Measurements from ENCODE around the gene NXNL1. TPM values are rescaled to one million over a fixed set of nuclear protein-coding genes. Genes with fewer than 3 reads are reported as not detected.
"Not testable (repeated sequence)": the region's sequence is repeated elsewhere in the genome, so short reads cannot be mapped to it uniquely, and the experiment has no call there.

NXNL1 gene
- total RNA-seq, 4 donors from 2014 or later: not detected

DNA sequence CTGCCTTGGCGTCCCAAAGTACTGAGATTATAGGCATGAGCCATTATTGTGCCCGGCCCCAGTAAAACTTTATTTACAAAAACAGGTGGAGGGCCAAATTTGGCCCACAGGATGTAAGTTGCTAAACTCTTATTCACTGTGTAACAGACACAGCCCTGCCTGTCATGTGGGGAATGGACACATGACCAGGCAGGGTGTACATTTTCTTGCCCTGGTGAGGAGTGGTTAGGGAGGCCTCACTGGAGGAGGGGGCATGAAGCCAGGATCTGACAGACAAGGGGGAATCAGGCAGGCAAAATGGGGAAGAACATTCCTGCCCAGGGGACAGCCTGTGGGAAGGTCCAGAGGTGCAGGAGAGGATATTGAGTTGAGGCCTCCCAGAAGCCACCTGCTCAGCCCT is 43.3 kb upstream of the NXNL1 start:
- Histone ChIP-seq H3K27ac (no peak overlapping the region), H3K4me3 (no peak overlapping the region), H3K4me1 (peaks cover 0 to 5% of the 10 kb centered on the region in 2 donors), H3K27me3 (no peaks in the 10 kb centered on the region), H3K36me3 (no peaks in the 10 kb centered on the region), H3K9me3 (no peaks in the 10 kb centered on the region)
- intact Hi-C loops (cut with DNase I; ENCODE audit: low total_unique reads): no loop called here
- no peak for DNase-seq
- TF ChIP-seq, protein P1, sequence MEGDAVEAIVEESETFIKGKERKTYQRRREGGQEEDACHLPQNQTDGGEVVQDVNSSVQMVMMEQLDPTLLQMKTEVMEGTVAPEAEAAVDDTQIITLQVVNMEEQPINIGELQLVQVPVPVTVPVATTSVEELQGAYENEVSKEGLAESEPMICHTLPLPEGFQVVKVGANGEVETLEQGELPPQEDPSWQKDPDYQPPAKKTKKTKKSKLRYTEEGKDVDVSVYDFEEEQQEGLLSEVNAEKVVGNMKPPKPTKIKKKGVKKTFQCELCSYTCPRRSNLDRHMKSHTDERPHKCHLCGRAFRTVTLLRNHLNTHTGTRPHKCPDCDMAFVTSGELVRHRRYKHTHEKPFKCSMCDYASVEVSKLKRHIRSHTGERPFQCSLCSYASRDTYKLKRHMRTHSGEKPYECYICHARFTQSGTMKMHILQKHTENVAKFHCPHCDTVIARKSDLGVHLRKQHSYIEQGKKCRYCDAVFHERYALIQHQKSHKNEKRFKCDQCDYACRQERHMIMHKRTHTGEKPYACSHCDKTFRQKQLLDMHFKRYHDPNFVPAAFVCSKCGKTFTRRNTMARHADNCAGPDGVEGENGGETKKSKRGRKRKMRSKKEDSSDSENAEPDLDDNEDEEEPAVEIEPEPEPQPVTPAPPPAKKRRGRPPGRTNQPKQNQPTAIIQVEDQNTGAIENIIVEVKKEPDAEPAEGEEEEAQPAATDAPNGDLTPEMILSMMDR (IDR thresholded peaks at IDR 0.05): no peak
- TF ChIP-seq POLR2A (IDR thresholded peaks at IDR 0.05): no peak

DNA sequence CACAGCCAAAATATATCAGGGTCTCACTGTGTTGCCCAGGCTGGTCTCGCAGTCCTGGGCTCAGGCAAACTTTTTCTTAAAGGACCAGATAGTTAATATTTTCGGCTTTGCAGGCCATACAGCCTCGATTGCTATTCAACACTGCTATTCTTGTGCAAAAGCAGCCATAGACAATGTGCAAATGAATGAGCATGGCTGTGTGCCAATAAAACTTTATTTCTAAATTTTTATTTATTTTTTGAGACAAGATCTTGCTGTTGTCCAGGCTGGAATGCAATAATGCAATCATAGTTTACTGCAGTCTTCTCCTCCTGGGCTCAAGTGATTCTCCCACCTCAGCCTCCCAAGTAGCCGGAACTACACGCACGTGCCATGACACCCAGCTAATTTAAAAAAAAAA is 42.5 kb upstream of the NXNL1 start:
- H3K27me3 ChIP-seq: no peaks in the 10 kb centered on the region
- intact Hi-C loops (cut with DNase I; ENCODE audit: low total_unique reads): no loop called here
- H3K36me3 ChIP-seq: no peaks in the 10 kb centered on the region
- H3K9me3 ChIP-seq: no peaks in the 10 kb centered on the region
- H3K4me1 ChIP-seq: peaks cover 0 to 5% of the 10 kb centered on the region in 2 donors
- no peak overlapping the region for H3K27ac ChIP-seq
- H3K4me3 ChIP-seq: no peak overlapping the region
- no peak for DNase-seq
- TF ChIP-seq POLR2A (IDR thresholded peaks at IDR 0.05): no peak
- TF ChIP-seq, protein P1 (IDR thresholded peaks at IDR 0.05): no peak

DNA sequence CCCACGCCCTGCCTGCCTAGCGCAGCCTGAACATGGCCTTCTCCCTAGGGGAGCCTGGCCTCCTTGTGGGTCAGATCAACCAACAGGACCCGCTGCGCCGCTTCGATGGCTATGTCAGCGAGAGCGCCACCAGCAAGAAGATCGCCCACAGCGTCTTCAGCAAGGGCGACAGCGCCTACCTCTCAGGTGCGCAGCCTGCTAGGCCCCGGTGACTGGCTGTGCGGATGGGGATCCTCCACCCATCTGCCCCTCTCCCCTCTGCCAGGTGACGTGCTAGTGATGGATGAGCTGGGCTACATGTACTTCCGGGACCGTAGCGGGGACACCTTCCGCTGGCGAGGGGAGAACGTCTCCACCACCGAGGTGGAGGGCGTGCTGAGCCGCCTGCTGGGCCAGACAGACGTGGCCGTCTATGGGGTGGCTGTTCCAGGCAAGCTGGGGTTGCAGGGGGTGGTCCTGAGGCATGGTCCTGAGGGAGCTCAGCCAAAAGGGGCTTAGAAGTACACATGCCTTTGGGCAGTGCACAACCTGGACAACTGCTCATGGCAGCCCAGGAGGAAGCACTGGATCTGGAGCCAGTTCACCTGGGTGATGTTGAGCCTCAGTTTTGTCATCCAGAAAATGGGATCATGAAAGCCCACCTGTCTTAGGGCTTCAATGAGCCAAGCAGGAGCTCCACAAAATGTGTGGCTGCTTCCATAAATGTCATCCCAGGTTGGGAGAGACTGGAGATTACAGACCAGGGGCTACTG is 39.9 kb upstream of the NXNL1 start:
- peak overlapping the region; percentile 57 to 76 for H3K27ac ChIP-seq
- peaks cover 0 to 5% of the 10 kb centered on the region in 2 donors for H3K4me1 ChIP-seq
- intact Hi-C loops (cut with DNase I; ENCODE audit: low total_unique reads): no loop called here
- H3K27me3 ChIP-seq: no peaks in the 10 kb centered on the region
- H3K4me3 ChIP-seq: no peak overlapping the region
- no peak for DNase-seq
- no peaks in the 10 kb centered on the region for H3K36me3 ChIP-seq
- no peaks in the 10 kb centered on the region for H3K9me3 ChIP-seq
- TF ChIP-seq, protein P1 (IDR thresholded peaks at IDR 0.05): no peak
- TF ChIP-seq POLR2A (IDR thresholded peaks at IDR 0.05): no peak

DNA sequence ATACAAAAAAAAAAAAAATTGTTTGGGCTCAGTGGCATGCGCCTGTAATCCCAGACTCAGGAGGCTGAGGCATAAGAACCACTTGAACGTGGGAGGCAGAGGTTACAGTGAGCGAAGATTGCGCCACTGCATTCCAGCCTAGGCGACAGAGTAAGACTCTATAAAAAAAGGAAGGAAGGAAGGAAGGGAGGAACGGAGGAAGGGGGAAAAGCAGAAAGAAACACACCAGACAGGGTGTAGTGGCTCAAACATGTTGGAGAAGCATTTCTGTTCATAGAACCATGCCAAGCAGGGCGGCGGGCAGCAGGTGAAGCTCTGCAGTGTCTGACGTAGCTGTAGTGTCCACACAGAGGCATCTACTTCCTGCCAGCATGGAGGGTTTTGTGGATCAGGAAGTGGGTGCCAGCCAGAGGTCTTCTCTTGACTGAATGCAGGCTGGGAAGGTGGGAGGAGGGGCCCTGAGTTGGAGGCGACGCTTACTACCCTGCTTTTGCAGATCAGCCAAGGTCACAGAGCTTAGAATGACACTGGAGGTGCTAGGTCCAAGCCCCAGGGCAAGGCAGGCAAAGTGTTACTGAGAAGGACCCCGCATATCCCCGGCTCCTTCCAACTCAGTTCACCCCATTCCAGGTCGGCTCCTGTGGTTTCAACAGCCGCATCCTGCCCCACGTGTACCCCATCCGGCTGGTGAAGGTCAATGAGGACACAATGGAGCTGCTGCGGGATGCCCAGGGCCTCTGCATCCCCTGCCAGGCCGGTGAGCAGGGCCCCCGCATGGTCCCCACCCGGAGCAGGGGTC is 39.1 kb upstream of the NXNL1 start:
- TF ChIP-seq POLR2A (IDR thresholded peaks at IDR 0.05): no peak
- TF ChIP-seq, protein P1 (IDR thresholded peaks at IDR 0.05): no peak
- intact Hi-C loops (cut with DNase I; ENCODE audit: low total_unique reads): no loop called here
- H3K4me1 ChIP-seq: peaks cover 0 to 5% of the 10 kb centered on the region in 2 donors

DNA sequence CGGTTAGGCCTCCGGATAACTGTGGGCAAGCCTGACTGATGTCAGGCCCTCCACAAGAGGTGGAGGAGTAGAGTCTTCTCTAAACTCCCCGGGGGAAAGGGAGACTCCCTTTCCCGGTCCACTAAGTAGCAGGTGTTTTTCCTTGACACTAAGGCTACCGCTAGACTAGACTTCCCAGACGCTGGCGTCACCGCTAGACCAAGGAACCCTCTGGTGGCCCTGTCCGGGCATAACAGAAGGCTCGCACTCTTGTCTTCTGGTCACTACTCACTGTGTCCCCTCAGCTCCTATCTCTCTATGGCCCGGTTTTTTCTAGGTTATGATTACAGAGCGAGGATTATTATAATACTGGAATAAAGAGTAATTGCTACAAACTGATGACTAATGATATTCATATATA is 38.3 kb upstream of the NXNL1 start:
- H3K4me1 ChIP-seq; H3K27me3 ChIP-seq; H3K4me3 ChIP-seq; intact Hi-C loops (cut with DNase I; ENCODE audit: low total_unique reads); H3K36me3 ChIP-seq; H3K9me3 ChIP-seq; DNase-seq: not testable (repeated sequence)
- H3K27ac ChIP-seq: peak overlapping the region; percentile 57 to 76

More for the DNA sequence above, 39.1 kb upstream of the NXNL1 start:
- H3K36me3 ChIP-seq: no peaks in the 10 kb centered on the region
- no peaks in the 10 kb centered on the region for H3K27me3 ChIP-seq
- no peak overlapping the region for H3K4me3 ChIP-seq
- H3K27ac ChIP-seq: peak overlapping the region; percentile 57 to 76
- no peaks in the 10 kb centered on the region for H3K9me3 ChIP-seq
- peak; percentile 61 to 64 for DNase-seq

Measured in uterus (tissue), 4 donors.